Kidney epithelial cell (primary cell): ENCODE measurements around the gene ZNF215. TPM values are rescaled to one million over a fixed set of nuclear protein-coding genes. Genes with fewer than 3 reads are reported as not detected.
A peak's percentile ranks its signal among the peaks of the same experiment; 100 is the strongest.
"Not testable (repeated sequence)": the region's sequence is repeated elsewhere in the genome, so short reads cannot be mapped to it uniquely, and the experiment has no call there.

Experiments
- DNase-seq: peaks from one replicate; pipeline ENCODE4 v3.0.0-alpha.2; 2010; ENCODE audit warnings: low read depth
- H3K27me3 ChIP-seq: 2 replicates; pipeline ENCODE4 v1.6.0; 2011; ENCODE audit warnings: low read length; ENCODE audit not compliant: control insufficient read depth, insufficient read depth
- H3K36me3 ChIP-seq: 2 replicates; pipeline ENCODE4 v1.5.1; 2011; ENCODE audit warnings: low read length; ENCODE audit not compliant: control insufficient read depth, insufficient read depth
- H3K4me3 ChIP-seq: 2 replicates; pipeline ENCODE4 v1.5.1; 2011; ENCODE audit warnings: low read depth, mild to moderate bottlenecking, control low read depth, low read length
- total RNA-seq: library from RNA; depleted of rRNA; stranded (reverse); fragments of >200 nt; gene quantifications from 2 replicates; pipeline ENCODE4 v1.2.3, GENCODE V29; 2015
- TF ChIP-seq, protein P1 (sequence below): IDR thresholded peaks from 2 replicates; pipeline ENCODE4 v1.5.1; 2011; ENCODE audit warnings: mild to moderate bottlenecking, moderate library complexity, low read length, control low read depth, inconsistent platforms; ENCODE audit not compliant: insufficient read depth, poor library complexity, severe bottlenecking

The ZNF215 gene
- total RNA-seq, 1 donor from 2014 or later = 2.7 TPM

DNA sequence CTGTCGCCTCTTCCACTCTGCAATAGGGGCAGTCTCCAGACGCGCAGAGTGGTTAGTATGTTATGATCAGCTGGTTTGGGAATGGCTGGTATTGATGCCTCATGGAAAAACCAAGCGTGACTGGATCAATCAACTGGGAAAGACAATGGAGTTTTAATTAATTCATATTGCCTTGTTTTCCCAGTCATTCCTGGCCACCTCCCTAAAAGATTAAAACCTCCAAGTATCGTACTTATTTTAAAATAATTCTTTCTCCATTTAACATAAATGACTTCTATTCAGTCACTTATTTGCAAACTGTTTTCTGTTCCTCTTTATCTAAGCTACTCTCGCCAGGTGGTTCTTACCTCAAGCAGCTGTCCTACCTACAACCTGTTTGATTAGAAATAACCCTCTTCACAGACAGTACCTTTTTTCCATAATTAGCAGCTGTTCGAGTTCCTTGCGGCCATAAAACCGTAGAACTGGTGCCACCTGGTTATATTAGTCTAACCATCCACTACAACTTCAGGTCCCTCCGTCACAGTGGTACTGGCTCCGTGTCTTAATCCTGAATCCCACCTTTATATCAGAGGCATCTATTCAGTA, 898 bp downstream of the ZNF215 start:
- TF ChIP-seq, protein P1, sequence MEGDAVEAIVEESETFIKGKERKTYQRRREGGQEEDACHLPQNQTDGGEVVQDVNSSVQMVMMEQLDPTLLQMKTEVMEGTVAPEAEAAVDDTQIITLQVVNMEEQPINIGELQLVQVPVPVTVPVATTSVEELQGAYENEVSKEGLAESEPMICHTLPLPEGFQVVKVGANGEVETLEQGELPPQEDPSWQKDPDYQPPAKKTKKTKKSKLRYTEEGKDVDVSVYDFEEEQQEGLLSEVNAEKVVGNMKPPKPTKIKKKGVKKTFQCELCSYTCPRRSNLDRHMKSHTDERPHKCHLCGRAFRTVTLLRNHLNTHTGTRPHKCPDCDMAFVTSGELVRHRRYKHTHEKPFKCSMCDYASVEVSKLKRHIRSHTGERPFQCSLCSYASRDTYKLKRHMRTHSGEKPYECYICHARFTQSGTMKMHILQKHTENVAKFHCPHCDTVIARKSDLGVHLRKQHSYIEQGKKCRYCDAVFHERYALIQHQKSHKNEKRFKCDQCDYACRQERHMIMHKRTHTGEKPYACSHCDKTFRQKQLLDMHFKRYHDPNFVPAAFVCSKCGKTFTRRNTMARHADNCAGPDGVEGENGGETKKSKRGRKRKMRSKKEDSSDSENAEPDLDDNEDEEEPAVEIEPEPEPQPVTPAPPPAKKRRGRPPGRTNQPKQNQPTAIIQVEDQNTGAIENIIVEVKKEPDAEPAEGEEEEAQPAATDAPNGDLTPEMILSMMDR = no peak
- no peaks in the 10 kb centered on the region for H3K27me3 ChIP-seq
- DNase-seq = no peak
- no peaks in the 10 kb centered on the region for H3K36me3 ChIP-seq
- H3K4me3 ChIP-seq = peak overlapping the region; percentile 73

GRCh38 chr11:6928916-6929315, 2.7 kb downstream of the ZNF215 start:
- no peak for DNase-seq
- no peaks in the 10 kb centered on the region for H3K27me3 ChIP-seq
- TF ChIP-seq, protein P1 = no peak
- H3K36me3 ChIP-seq = no peaks in the 10 kb centered on the region
- no peak overlapping the region for H3K4me3 ChIP-seq

DNA sequence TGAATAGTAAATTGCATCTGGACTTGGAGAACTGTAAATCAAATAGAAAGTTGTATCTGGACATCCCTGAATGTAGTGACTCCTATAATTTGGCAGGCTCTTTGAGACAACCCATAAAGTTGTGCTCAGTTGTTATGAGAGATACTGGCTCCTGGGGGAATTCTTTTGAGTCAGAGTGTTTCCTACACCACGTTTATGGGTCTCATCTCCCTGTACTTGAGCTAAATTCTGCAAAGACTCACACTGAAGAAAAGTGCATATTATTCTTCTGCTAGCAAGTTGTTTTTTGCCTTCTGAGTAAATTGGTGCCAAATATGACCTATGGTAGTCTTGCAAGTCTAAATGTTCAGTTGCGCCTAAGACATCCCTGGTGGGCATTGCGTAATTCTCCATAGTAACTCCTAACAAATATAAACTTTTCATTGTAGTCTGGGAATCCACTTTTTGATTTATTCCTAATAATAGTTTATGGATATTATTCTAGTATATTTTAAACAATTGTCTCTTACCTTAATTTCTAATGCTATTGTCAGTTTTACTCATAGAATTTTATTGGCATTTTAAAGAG, 5.0 kb downstream of the ZNF215 start:
- no peak for DNase-seq
- Histone ChIP-seq H3K36me3 (no peaks in the 10 kb centered on the region), H3K4me3 (no peak overlapping the region), H3K27me3 (no peaks in the 10 kb centered on the region)
- TF ChIP-seq, protein P1 = no peak

DNA sequence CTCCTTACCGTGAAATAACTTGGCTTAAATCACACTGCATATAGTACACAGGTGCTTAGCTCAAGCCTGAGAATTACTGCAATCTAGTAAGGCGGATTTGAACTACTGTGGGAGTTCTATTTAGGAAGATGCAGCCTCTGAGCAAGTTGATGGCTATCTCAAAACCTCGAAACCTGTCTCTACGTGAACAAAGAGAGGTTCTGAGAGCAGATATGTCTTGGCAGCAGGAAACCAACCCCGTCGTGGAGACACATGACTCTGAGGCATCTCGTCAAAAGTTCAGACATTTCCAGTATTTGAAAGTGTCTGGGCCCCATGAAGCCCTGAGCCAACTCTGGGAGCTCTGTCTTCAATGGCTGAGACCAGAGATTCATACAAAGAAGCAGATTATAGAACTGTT, 5.9 kb downstream of the ZNF215 start:
- DNase-seq = no peak
- TF ChIP-seq, protein P1 = no peak
- H3K4me3 ChIP-seq = no peak overlapping the region
- no peaks in the 10 kb centered on the region for H3K27me3 ChIP-seq
- no peaks in the 10 kb centered on the region for H3K36me3 ChIP-seq

DNA sequence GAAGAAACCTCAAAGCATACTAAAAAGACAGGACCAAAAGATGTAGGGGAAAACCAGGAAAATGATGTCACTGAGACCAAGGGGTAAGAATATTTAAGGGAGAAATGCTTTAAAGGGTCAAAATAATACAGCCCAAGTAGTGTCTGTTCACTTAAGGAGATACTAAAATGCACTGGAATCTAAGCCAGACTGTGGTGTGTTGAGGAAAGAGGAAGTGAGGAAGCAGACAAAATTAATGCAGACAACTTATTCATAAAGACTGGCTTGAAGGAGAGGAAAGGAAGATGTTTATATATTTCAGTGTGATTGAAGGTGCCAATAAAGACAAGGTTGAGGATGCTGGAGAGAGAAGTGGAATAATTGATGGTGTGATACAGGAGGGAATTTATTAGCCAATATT, 15.7 kb downstream of the ZNF215 start:
- Histone ChIP-seq H3K27me3 (no peaks in the 10 kb centered on the region), H3K36me3 (no peaks in the 10 kb centered on the region), H3K4me3 (no peak overlapping the region)
- TF ChIP-seq, protein P1 = no peak
- no peak for DNase-seq

DNA sequence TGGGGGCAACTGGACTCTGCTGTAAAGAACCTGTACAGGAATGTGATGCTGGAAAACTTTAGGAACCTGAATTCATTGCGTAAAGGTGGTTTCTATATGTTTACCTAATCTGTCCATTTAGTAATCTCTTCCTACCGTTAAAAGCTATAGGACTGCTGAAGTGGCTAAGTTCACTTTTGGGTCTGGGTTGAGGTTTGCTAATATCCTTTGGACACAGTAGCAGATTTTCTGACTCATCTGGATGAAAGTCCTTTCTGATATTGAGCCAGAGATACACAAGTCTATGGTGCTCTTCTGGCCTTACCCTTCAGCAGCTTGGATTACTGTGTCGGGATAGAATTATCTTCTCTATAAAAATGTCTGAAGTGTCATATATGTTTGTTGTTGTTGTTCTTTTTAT, 16.9 kb downstream of the ZNF215 start:
- no peak overlapping the region for H3K4me3 ChIP-seq
- no peak for DNase-seq
- no peaks in the 10 kb centered on the region for H3K36me3 ChIP-seq
- no peaks in the 10 kb centered on the region for H3K27me3 ChIP-seq
- TF ChIP-seq, protein P1 = no peak

DNA sequence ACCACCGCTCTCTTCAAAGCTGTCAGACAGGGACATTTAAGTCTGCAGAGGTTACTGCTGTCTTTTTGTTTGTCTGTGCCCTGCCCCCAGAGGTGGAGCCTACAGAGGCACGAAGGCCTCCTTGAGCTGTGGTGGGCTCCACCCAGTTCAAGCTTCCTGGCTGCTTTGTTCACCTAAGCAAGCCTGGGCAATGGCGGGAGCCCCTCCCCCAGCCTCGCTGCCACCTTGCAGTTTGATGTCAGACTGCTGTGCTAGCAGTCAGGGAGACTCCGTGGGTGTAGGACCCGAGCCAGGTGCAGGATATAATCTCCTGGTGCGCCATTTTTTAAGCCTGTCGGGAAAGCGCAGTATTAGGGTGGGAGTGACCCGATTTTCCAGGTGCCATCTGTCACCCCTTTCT, 28.0 kb downstream of the ZNF215 start:
- not testable (repeated sequence) for H3K4me3 ChIP-seq, H3K27me3 ChIP-seq, H3K36me3 ChIP-seq, DNase-seq
